ENCODE data around the gene SLC26A2.

The SLC26A2 gene

DNA sequence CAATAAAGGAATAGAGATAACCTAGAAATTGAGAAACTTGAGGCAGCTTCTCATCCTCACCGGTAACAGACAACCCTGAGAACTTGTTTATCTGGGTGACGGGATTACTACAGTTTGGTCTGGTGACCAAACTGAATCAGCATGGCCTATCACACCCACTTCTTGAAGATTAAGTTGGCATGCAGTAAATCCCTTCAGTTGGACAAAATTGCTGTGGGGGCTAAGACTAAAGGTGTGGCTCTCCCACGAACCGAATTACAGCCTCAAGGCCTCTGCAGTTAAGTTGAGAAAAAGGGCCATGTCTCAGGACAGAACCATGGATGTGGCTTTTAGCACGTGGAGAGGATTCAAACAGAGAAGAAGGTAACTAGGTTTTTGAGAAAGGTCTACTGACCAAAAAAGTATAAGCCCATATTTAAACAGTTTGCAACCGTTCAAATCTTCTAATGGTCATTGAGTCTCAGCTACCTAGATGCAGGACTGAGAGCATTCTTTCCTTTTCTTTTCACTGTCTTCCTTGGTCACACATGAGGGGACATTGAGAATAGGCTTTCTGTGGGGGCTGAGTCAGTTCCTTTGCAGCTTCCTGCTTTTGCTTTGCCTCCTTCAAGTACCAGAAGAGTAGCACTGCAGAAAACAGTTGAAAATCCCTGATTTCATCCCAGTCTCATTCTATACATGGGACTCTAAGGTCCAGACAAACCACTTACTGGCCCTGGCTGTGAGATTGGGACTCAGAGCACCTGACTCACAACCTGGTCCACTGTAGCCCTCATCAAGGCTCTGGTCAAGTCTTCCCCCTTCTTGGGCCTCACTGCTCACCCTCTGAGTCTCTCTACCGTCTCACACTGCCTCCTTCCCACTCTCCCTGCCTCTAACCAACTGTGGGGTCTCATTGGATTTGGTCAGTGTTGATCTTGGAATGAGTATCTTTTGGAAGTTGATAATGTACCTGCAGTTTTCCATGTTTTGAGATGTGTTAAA, 46.8 kb upstream of the SLC26A2 start:
- DNase-seq (ENCODE audit: low spot score) = no peak
- Histone ChIP-seq H3K4ac (ENCODE audit: low read length) (no peak overlapping the region), H4K91ac (ENCODE audit: low read depth, low read length, poor library complexity) (no peak overlapping the region), H2BK5ac (ENCODE audit: low read length) (no peak overlapping the region), H2AFZ (ENCODE audit: low read length) (peak overlapping the region; percentile 86), H3K4me1 (ENCODE audit: control insufficient read depth in 2 of 2, insufficient read depth in 1 of 2, low read depth in 1 of 2, low read length in 2 of 2) (peaks cover 9 to 12% of the 10 kb centered on the region in 2 donors), H3K27ac (replicated peaks; ENCODE audit: low read length) (peak overlapping the region; percentile 31), H3K79me1 (ENCODE audit: low read depth, low read length) (no peaks in the 10 kb centered on the region), H3K9ac (ENCODE audit: low read depth, low read length, poor library complexity) (no peak overlapping the region), H3K4me3 (ENCODE audit: low read length in 2 of 2) (no peak overlapping the region), H2BK120ac (ENCODE audit: low read depth, low read length) (no peak overlapping the region), H2BK12ac (ENCODE audit: low read length) (no peak overlapping the region), H3K9me3 (replicated peaks in 1 of 2; ENCODE audit: control insufficient read depth in 2 of 2, insufficient read depth in 1 of 2, low read depth in 1 of 2, low read length in 2 of 2) (no peaks in the 10 kb centered on the region), H4K8ac (ENCODE audit: low read depth, low read length) (no peak overlapping the region), H3K27me3 (ENCODE audit: control insufficient read depth in 3 of 3, insufficient read depth in 3 of 3, low read depth in 1 of 3, low read length in 3 of 3) (no peaks in the 10 kb centered on the region), H3K4me2 (ENCODE audit: insufficient read depth, low read length, poor library complexity, severe bottlenecking) (no peak overlapping the region), H3K14ac (ENCODE audit: low read length) (no peak overlapping the region), H3K23ac (ENCODE audit: low read depth, low read length, poor library complexity) (no peak overlapping the region), H2BK15ac (ENCODE audit: low read length) (no peak overlapping the region), H2AK5ac (ENCODE audit: low read depth, low read length) (no peak overlapping the region), H3K36me3 (replicated peaks in 1 of 2; ENCODE audit: control insufficient read depth in 2 of 2, insufficient read depth in 2 of 2, low read length in 2 of 2) (no peaks in the 10 kb centered on the region), H3K18ac (ENCODE audit: low read length) (no peak overlapping the region)
- WGBS, 2 donors (ENCODE audit: extremely low coverage in 2 of 2, insufficient read length in 2 of 2, insufficient replicate concordance in 1 of 2) = no CpG with 5 or more reads among the region's 7 CpGs

DNA sequence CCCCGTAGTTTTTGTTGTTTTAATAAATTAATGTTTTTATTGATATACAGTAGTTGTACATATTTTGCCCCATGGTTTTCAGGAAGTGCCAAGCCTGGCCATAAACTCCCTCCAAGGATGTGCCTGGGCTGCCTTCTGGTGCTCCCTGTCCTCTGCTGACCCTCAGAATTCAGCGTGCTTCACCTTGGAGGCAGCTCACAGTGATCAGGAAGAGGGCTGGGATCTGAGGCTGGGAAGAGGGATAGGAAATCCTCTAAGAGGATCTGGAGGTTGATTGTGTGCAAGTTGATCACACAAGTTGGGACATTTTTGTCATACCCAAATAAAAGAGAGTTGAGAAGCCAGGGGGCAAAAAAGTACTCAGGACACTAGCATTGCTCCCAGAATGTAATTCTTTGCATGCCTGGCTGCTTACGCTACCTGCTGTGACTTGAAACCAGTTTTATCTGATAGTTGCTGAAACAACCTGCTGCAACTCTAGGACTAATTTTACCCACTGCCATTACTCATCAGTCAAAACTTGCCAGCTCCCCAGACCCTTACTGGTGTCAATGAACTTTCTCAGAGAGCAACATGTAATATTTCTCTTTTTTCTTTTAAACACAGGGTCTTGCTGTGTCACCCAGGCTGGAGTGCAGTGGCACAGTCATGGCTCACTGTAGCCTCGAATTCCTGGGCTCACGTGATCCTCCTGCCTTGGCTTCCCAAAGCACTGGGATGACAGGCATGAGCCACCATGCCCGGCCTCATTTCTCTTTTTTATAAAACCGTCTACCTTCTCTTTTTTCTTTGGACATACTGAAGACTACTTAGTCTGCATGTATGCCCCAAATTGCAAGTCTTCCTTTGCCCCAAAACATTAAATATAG, 44.9 kb upstream of the SLC26A2 start:
- Histone ChIP-seq H4K91ac (ENCODE audit: low read depth, low read length, poor library complexity) (no peak overlapping the region), H4K8ac (ENCODE audit: low read depth, low read length) (no peak overlapping the region), H3K4me2 (ENCODE audit: insufficient read depth, low read length, poor library complexity, severe bottlenecking) (no peak overlapping the region), H3K9me3 (replicated peaks in 1 of 2; ENCODE audit: control insufficient read depth in 2 of 2, insufficient read depth in 1 of 2, low read depth in 1 of 2, low read length in 2 of 2) (no peaks in the 10 kb centered on the region), H3K79me1 (ENCODE audit: low read depth, low read length) (no peaks in the 10 kb centered on the region), H3K27me3 (ENCODE audit: control insufficient read depth in 3 of 3, insufficient read depth in 3 of 3, low read depth in 1 of 3, low read length in 3 of 3) (no peaks in the 10 kb centered on the region), H2AFZ (ENCODE audit: low read length) (no peak overlapping the region), H3K27ac (replicated peaks; ENCODE audit: low read length) (no peak overlapping the region), H3K18ac (ENCODE audit: low read length) (no peak overlapping the region), H3K9ac (ENCODE audit: low read depth, low read length, poor library complexity) (no peak overlapping the region), H3K4me1 (ENCODE audit: control insufficient read depth in 2 of 2, insufficient read depth in 1 of 2, low read depth in 1 of 2, low read length in 2 of 2) (peaks cover 9 to 12% of the 10 kb centered on the region in 2 donors), H2BK12ac (ENCODE audit: low read length) (no peak overlapping the region), H3K36me3 (replicated peaks in 1 of 2; ENCODE audit: control insufficient read depth in 2 of 2, insufficient read depth in 2 of 2, low read length in 2 of 2) (no peaks in the 10 kb centered on the region), H2BK15ac (ENCODE audit: low read length) (no peak overlapping the region), H3K23ac (ENCODE audit: low read depth, low read length, poor library complexity) (no peak overlapping the region), H2AK5ac (ENCODE audit: low read depth, low read length) (no peak overlapping the region), H3K4me3 (ENCODE audit: low read length in 2 of 2) (no peak overlapping the region), H3K14ac (ENCODE audit: low read length) (no peak overlapping the region), H2BK120ac (ENCODE audit: low read depth, low read length) (no peak overlapping the region), H3K4ac (ENCODE audit: low read length) (no peak overlapping the region), H2BK5ac (ENCODE audit: low read length) (no peak overlapping the region)
- no CpG with 5 or more reads among the region's 7 CpGs for WGBS, 2 donors (ENCODE audit: extremely low coverage in 2 of 2, insufficient read length in 2 of 2, insufficient replicate concordance in 1 of 2)
- no peak for DNase-seq (ENCODE audit: low spot score)

DNA sequence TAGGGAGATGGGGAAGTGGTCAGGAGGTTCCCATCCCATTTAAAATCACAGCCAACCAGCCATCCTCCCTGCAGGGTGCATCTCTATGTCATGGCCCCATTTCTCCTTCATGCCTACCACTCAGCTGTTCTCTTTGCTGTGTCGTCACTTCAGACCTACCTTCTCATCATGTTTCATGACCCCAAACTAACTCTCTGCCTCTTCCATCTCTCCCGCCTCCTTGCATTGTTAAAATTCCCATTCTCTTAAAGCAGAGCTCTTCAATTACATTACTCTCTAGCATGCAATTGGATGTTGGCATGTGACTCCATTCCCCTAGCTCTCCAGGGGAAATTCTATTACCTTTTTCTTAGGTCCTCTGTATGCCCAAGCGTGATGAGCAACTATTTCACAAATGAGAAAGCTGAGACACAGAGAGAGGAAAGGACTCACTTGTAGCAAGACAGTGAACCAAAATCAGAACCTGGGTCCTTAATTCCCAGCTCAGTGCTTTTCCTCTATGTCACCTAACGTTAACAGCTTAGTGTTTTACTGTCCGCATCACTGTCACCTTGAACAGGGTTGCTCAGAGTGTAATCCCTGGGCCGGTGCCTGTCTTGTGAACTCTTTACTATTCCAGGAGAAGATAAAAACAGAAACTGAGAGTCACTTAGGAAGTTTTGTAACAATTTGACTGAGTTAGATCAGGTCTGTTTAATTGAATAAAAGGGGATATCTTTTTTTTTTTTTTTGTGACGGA, 44.1 kb upstream of the SLC26A2 start:
- H3K4ac ChIP-seq (ENCODE audit: low read length) = no peak overlapping the region
- no peaks in the 10 kb centered on the region for H3K9me3 ChIP-seq (replicated peaks in 1 of 2; ENCODE audit: control insufficient read depth in 2 of 2, insufficient read depth in 1 of 2, low read depth in 1 of 2, low read length in 2 of 2)
- H3K36me3 ChIP-seq (replicated peaks in 1 of 2; ENCODE audit: control insufficient read depth in 2 of 2, insufficient read depth in 2 of 2, low read length in 2 of 2) = no peaks in the 10 kb centered on the region
- H3K14ac ChIP-seq (ENCODE audit: low read length) = no peak overlapping the region
- H3K23ac ChIP-seq (ENCODE audit: low read depth, low read length, poor library complexity) = no peak overlapping the region
- H2BK5ac ChIP-seq (ENCODE audit: low read length) = no peak overlapping the region
- no peak overlapping the region for H3K9ac ChIP-seq (ENCODE audit: low read depth, low read length, poor library complexity)
- H2BK12ac ChIP-seq (ENCODE audit: low read length) = no peak overlapping the region
- peaks cover 9 to 12% of the 10 kb centered on the region in 2 donors for H3K4me1 ChIP-seq (ENCODE audit: control insufficient read depth in 2 of 2, insufficient read depth in 1 of 2, low read depth in 1 of 2, low read length in 2 of 2)
- no peak overlapping the region for H3K4me3 ChIP-seq (ENCODE audit: low read length in 2 of 2)
- no peak overlapping the region for H4K8ac ChIP-seq (ENCODE audit: low read depth, low read length)
- H3K18ac ChIP-seq (ENCODE audit: low read length) = no peak overlapping the region
- H2BK15ac ChIP-seq (ENCODE audit: low read length) = no peak overlapping the region
- H2AFZ ChIP-seq (ENCODE audit: low read length) = peak overlapping the region; percentile 28
- H4K91ac ChIP-seq (ENCODE audit: low read depth, low read length, poor library complexity) = no peak overlapping the region
- no peak overlapping the region for H2AK5ac ChIP-seq (ENCODE audit: low read depth, low read length)
- H3K27ac ChIP-seq (replicated peaks; ENCODE audit: low read length) = no peak overlapping the region
- no peak overlapping the region for H3K4me2 ChIP-seq (ENCODE audit: insufficient read depth, low read length, poor library complexity, severe bottlenecking)
- H3K27me3 ChIP-seq (ENCODE audit: control insufficient read depth in 3 of 3, insufficient read depth in 3 of 3, low read depth in 1 of 3, low read length in 3 of 3) = no peaks in the 10 kb centered on the region
- no peak for DNase-seq (ENCODE audit: low spot score)
- no CpG with 5 or more reads among the region's 7 CpGs for WGBS, 2 donors (ENCODE audit: extremely low coverage in 2 of 2, insufficient read length in 2 of 2, insufficient replicate concordance in 1 of 2)
- no peak overlapping the region for H2BK120ac ChIP-seq (ENCODE audit: low read depth, low read length)
- no peaks in the 10 kb centered on the region for H3K79me1 ChIP-seq (ENCODE audit: low read depth, low read length)

Data from neuronal stem cell (in vitro differentiated cells).